ENCODE measurements around the gene PCNX1.
"Not testable (repeated sequence)": the region's sequence is repeated elsewhere in the genome, so short reads cannot be mapped to it uniquely, and the experiment has no call there.

The PCNX1 gene

GRCh38 chr14:71094722-71095121, 187.5 kb downstream of the PCNX1 start:
- DNase-seq: no peak

- DNase-seq: no peak
Observed at GRCh38 chr14:71096947-71097346, 189.7 kb downstream of the PCNX1 start.

DNA sequence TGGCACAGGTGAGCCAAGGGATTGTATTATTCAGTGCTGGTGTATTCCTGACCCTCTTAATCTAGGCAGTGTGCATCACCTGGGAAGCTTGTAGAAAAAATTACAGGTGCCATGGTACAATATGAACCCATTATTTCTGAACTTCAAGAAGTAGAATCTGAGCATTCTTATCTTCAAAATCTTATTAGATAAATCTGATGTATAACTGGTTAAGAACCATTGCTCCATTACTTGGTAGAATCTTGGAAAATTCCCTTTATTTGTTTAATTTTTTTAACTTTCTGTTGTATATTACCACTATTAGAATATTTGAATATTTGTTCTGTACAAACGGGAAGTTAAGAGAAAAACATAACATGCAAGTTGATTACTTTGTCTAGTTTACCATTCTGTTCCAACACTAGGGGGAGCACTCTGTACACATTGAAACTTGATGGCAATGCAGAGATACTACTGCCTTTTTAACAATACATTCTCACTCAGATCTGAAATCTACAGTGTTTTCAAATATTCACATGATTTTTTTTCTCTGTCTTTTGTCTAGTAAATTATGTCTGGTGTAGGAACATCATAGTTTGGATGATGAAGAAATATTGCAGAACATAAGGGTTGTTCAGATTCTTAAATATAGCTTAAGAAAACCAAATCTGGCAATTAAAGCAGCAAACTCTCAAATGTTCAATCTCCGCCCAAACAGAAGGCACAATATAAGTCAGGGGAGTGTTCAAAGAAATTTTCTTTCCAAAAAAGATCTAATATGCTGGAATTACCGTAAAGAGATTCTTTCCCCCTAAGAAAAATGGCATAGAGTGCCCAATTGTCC, 196.6 kb downstream of the PCNX1 start:
- DNase-seq: no peak

GRCh38 chr14:71105177-71105576, 197.9 kb downstream of the PCNX1 start:
- DNase-seq: no peak

DNA sequence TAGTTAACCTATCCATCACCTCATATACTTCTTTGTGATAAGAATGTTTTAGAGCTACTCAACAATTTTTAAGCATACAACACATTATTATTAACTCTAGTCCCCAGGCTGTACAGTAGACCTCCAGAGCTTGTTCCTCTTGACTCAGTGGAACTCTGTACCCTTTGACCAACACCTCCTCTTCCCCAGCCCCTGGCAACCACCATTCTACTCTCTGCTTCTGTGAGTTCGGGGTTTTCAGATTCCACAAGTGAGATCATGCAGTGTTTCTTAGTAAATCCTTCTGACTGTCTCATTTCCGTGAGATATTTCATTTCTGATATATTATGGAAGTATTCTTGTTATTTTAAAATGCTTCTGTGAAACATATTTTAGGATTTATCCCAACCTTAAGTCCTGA, 200.7 kb downstream of the PCNX1 start:
- no peak for DNase-seq

GRCh38 chr14:71108398-71109119, 201.3 kb downstream of the PCNX1 start:
- no peak for DNase-seq

DNA sequence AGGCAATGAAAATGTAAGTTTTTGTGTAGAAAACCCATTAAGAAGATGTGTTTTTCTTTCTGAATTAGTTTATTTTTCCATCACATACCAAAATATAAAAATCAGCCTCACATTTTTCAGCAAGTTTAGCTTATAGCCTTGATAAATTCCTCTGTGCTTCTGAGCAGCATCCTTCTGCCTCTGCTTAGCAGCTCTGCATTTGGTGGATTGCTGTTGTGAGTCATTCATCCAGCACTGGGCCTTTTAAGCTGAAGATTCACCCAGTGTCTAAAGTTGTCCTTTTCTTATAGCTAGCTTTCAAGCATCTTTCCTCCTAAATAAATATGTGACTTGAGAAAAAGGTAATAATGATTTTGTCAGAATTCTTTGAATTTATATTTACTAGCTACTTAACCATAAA, 206.1 kb downstream of the PCNX1 start:
- no peak for DNase-seq

- DNase-seq: no peak
Observed at GRCh38 chr14:71114565-71114964, 207.3 kb downstream of the PCNX1 start.

DNA sequence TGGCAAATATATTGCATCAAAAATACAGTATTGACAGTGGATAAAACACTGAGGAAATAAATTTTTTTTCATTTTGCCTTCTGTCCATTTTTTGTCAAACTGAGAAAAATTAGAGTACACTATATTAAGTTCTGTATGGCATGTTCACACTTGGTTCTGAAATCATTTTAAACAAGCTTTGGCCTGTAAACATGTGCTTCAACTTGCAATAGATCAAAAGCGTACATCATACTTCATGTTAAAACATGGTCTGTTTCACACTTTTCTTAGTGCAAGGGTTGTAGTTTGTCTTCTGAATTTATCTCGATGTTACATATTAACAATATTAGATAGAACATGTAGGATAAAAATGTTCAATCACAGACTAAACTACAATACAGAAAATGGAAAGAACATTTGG, 208.0 kb downstream of the PCNX1 start:
- DNase-seq: no peak

- DNase-seq: no peak
Observed at GRCh38 chr14:71115821-71116567, 208.7 kb downstream of the PCNX1 start.

- DNase-seq: no peak
Observed at GRCh38 chr14:71116568-71117122, 209.4 kb downstream of the PCNX1 start.

DNA sequence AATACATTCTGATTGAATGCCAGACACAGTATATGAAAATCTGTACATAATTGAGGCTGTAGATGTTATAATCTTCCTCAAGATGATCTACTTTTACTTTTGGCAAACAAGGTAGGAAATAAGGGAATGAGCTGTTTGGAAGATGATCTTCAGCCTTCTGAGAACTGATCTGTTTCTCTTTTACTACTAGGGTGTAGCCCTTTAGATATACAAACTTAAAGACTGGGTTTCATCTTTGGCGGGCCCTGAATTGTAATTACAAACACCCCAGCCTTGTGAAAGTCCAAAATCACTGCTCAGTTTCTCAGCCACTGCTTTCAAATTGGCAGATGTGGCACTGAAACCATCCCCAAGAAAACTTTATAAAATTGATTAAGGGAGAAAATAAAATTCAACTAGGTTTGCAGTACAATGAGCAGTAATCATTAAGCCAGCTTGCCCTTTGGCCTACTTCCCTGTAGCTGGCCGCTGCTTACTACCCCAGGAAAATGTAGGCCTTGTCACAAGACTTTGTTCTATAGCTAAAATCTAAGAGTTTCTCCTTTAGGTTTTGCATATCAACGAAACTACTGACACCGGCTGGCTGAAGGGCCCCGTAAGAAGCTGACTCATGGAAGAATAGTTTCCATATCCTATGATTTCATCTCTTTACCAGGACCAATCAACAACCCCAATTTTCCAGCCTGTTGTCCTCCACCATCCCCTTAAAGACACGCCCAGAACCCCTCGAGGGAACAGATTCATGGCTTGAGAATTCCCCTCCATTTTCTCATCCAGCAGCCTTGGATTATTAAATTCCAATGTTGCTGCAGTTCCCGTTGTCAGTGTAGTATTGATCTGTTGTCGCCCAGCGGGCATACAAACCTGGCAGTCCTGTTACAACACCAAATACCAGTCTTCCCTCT, 210.8 kb downstream of the PCNX1 start:
- DNase-seq: no peak

GRCh38 chr14:71119075-71119474, 211.8 kb downstream of the PCNX1 start:
- DNase-seq: no peak

DNA sequence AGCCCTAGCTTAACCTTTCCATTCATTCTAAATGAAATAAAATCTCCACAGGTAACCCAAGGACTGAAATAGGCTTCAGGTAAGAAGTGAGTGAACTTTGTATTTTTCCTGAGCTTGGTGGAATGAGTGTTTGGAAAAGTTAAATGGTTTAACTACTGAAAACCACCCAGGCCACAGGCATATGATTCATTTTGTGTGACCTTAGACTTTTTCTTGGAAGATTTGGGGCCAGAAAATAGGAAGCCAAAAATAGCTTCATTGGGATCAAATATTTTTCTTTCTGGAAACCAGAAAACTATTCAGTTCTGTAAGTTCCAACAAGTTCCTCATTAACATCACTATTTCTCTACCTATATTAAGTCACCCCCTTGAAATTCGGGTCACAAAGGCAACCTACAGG, 212.6 kb downstream of the PCNX1 start:
- DNase-seq: no peak

DNA sequence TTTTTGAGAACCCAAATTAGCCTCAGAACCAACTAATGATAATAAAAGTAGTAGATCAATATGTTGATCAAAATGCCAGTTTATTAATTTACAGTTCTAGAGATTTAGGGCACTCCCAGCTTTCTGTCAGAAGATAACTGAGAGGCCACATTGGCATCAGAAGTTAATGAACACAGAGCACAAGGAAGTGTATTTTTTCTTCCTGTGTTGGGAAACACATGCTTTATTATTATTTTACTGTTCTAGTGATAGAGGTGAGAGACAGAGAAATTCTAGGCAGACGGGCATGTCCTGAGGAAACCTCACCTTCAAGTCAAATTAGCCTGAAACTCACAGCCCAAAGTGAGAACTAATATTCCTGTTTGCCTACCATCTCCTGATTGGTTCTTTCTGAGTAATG, 213.7 kb downstream of the PCNX1 start:
- DNase-seq: no peak

- no peak for DNase-seq
Observed at GRCh38 chr14:71121711-71122110, 214.5 kb downstream of the PCNX1 start.

DNA sequence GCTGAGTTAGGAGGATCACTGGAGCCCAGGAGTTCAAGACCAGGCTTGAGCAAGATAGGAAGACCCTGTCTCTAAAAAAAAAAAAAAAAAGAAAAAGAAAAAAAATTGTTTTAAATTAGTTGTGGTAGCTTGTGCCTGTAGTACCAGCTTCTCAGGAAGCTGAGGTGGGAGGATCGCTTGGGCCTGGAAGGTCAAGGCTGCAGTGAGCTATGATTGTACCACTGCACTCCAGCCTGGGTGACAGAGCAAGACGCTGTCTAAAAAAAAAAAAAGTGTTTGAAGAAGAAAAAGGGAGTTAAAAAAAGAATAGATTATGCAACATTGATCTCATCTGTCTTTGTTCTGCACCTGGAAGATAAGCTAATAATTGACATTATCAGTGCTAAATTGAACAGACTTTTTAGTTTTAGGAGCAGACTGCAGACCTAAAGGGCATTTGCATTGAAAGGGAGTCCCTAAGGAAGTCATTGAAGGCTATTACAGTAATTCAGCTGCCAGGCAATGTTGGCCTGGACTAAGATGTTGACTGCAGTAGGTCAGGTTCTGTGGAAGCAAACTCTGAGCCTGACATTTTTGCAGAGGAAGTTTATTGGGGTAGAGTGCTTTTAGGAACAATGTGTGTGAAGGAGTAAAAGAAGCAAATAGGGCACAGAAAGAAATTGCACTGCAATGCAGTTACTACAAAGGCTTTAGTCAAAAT, 215.8 kb downstream of the PCNX1 start:
- DNase-seq: no peak

GRCh38 chr14:71123579-71124135, 216.4 kb downstream of the PCNX1 start:
- DNase-seq: no peak

GRCh38 chr14:71129716-71130490, 222.6 kb downstream of the PCNX1 start:
- not testable (repeated sequence) for DNase-seq

- DNase-seq: no peak
Observed at GRCh38 chr14:71130491-71131179, 223.4 kb downstream of the PCNX1 start.

Data from stimulated activated CD4-positive, alpha-beta T cell treated with anti-CD3 and anti-CD28 coated beads, Interleukin-15, amount 100 ng/mL, for 24 hours (primary cell).